Measurements from ENCODE around the gene NOM1. TPM values are rescaled to one million over a fixed set of nuclear protein-coding genes. Genes with fewer than 3 reads are reported as not detected.

NOM1 gene
- total RNA-seq, 1 experiment from 2014 or later: 35.4 TPM

DNA sequence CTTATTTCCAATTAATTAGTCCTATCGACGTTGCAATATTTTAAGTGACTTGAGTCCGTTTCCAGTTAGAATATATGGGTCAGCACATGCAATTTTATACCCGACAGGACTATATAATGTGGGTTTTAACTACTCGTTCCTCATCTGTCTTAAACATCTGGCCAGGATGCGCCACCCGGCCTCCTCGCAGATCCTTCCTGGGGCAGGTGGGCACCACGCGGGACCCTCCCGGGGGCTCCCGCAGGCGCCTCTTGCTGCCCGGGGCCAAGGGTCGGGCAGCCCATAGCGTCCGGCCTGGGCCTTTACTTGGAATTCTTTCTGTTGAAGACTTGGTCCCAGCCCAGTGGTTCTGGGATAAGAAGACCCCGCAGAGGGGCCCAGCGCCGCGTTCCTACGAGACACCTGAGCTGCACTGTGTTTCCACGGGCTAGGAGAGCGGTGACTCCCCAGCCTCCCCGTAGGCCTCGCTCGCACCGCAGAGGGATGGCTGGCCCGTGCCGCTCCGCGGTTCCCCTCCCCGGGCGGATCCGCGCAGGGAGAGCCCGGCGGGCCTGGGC is 71.1 kb downstream of the NOM1 start:
- H3K27me3 ChIP-seq (ENCODE audit: insufficient read depth, low read length): 0 out of 2 replicates have a peak, but pooled peaks cover 3% of the 10 kb centered on the region
- RAD21 ChIA-PET (ENCODE audit: low non-redundant PET in 1 of 2, low total read pairs in 2 of 2, uncharacterized antibody in 2 of 2, unreplicated experiment in 2 of 2): no interaction called here
- intact Hi-C loops (cut with micrococcal nuclease): no loop called here
- no peak for DNase-seq (ENCODE audit: low read depth, low spot score)
- no TSS peak for BruUV-seq (replicated peaks)
- no peak overlapping the region for H2AFZ ChIP-seq (ENCODE audit: low read depth, low read length, poor library complexity, severe bottlenecking)
- no peaks in the 10 kb centered on the region for H3K9me3 ChIP-seq (ENCODE audit: control insufficient read depth in 1 of 2, insufficient read depth in 1 of 2, low read depth in 1 of 2, low read length in 2 of 2)
- no peaks in the 10 kb centered on the region; a peak in 1 of 4 replicates for H3K4me1 ChIP-seq (ENCODE audit: control insufficient read depth in 1 of 2, insufficient read depth in 2 of 2, low read length in 2 of 2)
- no peak overlapping the region for H3K4me2 ChIP-seq (ENCODE audit: low read length)
- H3K9ac ChIP-seq (ENCODE audit: low read length): no peak overlapping the region
- POLR2A ChIA-PET: no interaction called here
- TF ChIP-seq EZH2phosphoT487 (IDR thresholded peaks at IDR 0.05; ENCODE audit: borderline replicate concordance) (no peak), REST (IDR thresholded peaks at IDR 0.05; ENCODE audit: low read depth) (no peak), EGR1 (IDR thresholded peaks at IDR 0.05; ENCODE audit: low read depth) (no peak), ZFX (IDR thresholded peaks at IDR 0.05) (no peak), TCF7L2 (IDR thresholded peaks at IDR 0.05; ENCODE audit: borderline replicate concordance, extremely low read depth, insufficient read depth, insufficient read length) (no peak), JUND (IDR thresholded peaks at IDR 0.05) (no peak), EZH2 (IDR thresholded peaks at IDR 0.05) (no peak), ZNF274 (IDR thresholded peaks at IDR 0.05; ENCODE audit: low read depth, low read length) (no peak), SP1 (IDR thresholded peaks at IDR 0.05; ENCODE audit: low read depth) (no peak)
- CTCF ChIA-PET: no interaction called here
- no peak overlapping the region for H3K4me3 ChIP-seq (replicated peaks in 1 of 2; ENCODE audit: low read depth in 1 of 2, low read length in 2 of 2)
- no peaks in the 10 kb centered on the region for H4K20me1 ChIP-seq (ENCODE audit: insufficient read depth)
- no peak overlapping the region for H3K27ac ChIP-seq (ENCODE audit: low read depth, low read length)
- ATAC-seq: no peak
- no peaks in the 10 kb centered on the region for H3K36me3 ChIP-seq (ENCODE audit: control insufficient read depth in 1 of 2, insufficient read depth in 2 of 2, low read length in 2 of 2)
- H3K9me2 ChIP-seq (ENCODE audit: insufficient read depth): no peaks in the 10 kb centered on the region
- no peaks in the 10 kb centered on the region for H3K79me2 ChIP-seq (ENCODE audit: insufficient read depth, low read length)

Measured in HCT116 (cell line).